Gastrocnemius medialis (tissue), 4 donors: ENCODE results near the gene MRPL49.

ENCODE experiments used
- CTCF ChIP-seq, 5 experiments: fragments of 450-650 bp in 3 of 5; fragments of 200-600 bp in 2 of 5; sonication (generic) in 2 of 5; IDR thresholded peaks in 4 of 5; conservative IDR thresholded peaks in 1 of 5; 1 replicate in 4 of 5; 2 replicates in 1 of 5; pipeline ENCODE4 v1.5.1; 2016 to 2019; ENCODE audit warnings: antibody characterized with exemption in 5 of 5, mild to moderate bottlenecking in 3 of 5, moderate library complexity in 3 of 5
- POLR2A ChIP-seq, 2 donors: fragments of 450-650 bp; IDR thresholded peaks; one replicate each; pipeline ENCODE4 v1.6.1; 2017; ENCODE audit warnings: antibody characterized with exemption in 2 of 2, mild to moderate bottlenecking in 2 of 2, moderate library complexity in 2 of 2

- TF ChIP-seq CTCF (IDR thresholded peaks at IDR 0.05 in 4 of 5, conservative IDR thresholded peaks at IDR 0.05 in 1 of 5), result no peak
- TF ChIP-seq POLR2A (IDR thresholded peaks at IDR 0.05), result no peak
These were observed 47.1 kb downstream of the MRPL49 start for GRCh38 chr11:65169164-65169641.
